IMR-90 (cell line): ENCODE data around the gene NRCAM. TPM values are rescaled to one million over a fixed set of nuclear protein-coding genes. Genes with fewer than 3 reads are reported as not detected.

Experiments used
- ATAC-seq: fragments of 200-7000 bp; cut with Tn5 transposase; 2 replicates; pipeline ENCODE4 v1.9.1; 2020; ENCODE audit warnings: low read depth, mild to moderate bottlenecking, moderate library complexity
- BruUV-seq: library from RNA; stranded (reverse); fragments of 400-500 nt; replicated peaks from 2 replicates; lab custom pipeline; 2021; lab: Mats Ljungman, UMichigan
- CTCF ChIA-PET: fragments of 300-600 bp; formaldehyde crosslinking; extraction: SDS; loops from one replicate; lab custom pipeline; 2021; ENCODE audit warnings: antibody characterized with exemption; lab: Yijun Ruan, JAX
- POLR2A ChIA-PET: fragments of 300-600 bp; sonication (Branson Sonifier 250); formaldehyde crosslinking; loops from one replicate; lab custom pipeline; 2022; ENCODE audit warnings: antibody characterized with exemption; ENCODE audit not compliant: unreplicated experiment; lab: Charles Lee
- DNase-seq: peaks from one replicate; pipeline ENCODE4 v3.0.0; 2013
- H2AFZ ChIP-seq: replicated peaks from 2 replicates; pipeline ENCODE3; 2013; ENCODE audit warnings: low read length, mild to moderate bottlenecking; ENCODE audit not compliant: poor library complexity
- H2AK5ac ChIP-seq: 2 replicates; pipeline ENCODE4 v1.6.1; 2013; ENCODE audit warnings: low read depth, low read length, inconsistent platforms
- H2AK9ac ChIP-seq: replicated peaks from 2 replicates; pipeline ENCODE3; 2013; ENCODE audit warnings: mild to moderate bottlenecking, low read depth, low read length, moderate library complexity; ENCODE audit not compliant: poor library complexity
- H2BK120ac ChIP-seq: 2 replicates; pipeline ENCODE4 v1.6.1; 2013; ENCODE audit warnings: low read depth, low read length, inconsistent platforms
- H2BK15ac ChIP-seq: 3 replicates; pipeline ENCODE4 v1.6.1; 2013; ENCODE audit warnings: low read depth, low read length, inconsistent platforms
- H2BK20ac ChIP-seq: 2 replicates; pipeline ENCODE4 v1.6.1; 2013; ENCODE audit warnings: low read depth, mild to moderate bottlenecking, inconsistent platforms, low read length, moderate library complexity
- H2BK5ac ChIP-seq: 2 replicates; pipeline ENCODE4 v1.6.1; 2013; ENCODE audit warnings: mild to moderate bottlenecking, low read depth, low read length, inconsistent platforms; ENCODE audit not compliant: poor library complexity, severe bottlenecking
- H3K14ac ChIP-seq: replicated peaks from 2 replicates; pipeline ENCODE4 v1.6.1; 2013; ENCODE audit warnings: low read depth, low read length, inconsistent platforms
- H3K18ac ChIP-seq: 2 replicates; pipeline ENCODE4 v1.6.1; 2013; ENCODE audit warnings: low read depth, low read length, control low read depth
- H3K23ac ChIP-seq: 2 replicates; pipeline ENCODE4 v1.6.1; 2013; ENCODE audit warnings: low read depth, low read length, inconsistent platforms
- H3K27ac ChIP-seq: 2 replicates; pipeline ENCODE4 v1.5.1; 2013; ENCODE audit warnings: mild to moderate bottlenecking, control low read depth, low read length; ENCODE audit not compliant: insufficient read depth
- H3K27me3 ChIP-seq: 2 replicates; pipeline ENCODE4 v1.6.1; 2013; ENCODE audit warnings: low read length; ENCODE audit not compliant: control insufficient read depth, insufficient read depth
- H3K36me3 ChIP-seq: 2 replicates; pipeline ENCODE4 v1.6.1; 2013; ENCODE audit warnings: low read length, mixed read lengths; ENCODE audit not compliant: control insufficient read depth, insufficient read depth
- H3K4ac ChIP-seq: 2 replicates; pipeline ENCODE4 v1.6.1; 2013; ENCODE audit warnings: low read depth, low read length, inconsistent platforms
- H3K4me1 ChIP-seq: 2 replicates; pipeline ENCODE4 v1.6.1; 2013; ENCODE audit warnings: low read length, mixed read lengths; ENCODE audit not compliant: control insufficient read depth, insufficient read depth
- H3K4me2 ChIP-seq: 2 replicates; pipeline ENCODE4 v1.6.1; 2013; ENCODE audit warnings: low read depth, mild to moderate bottlenecking, control low read depth, low read length, moderate library complexity
- H3K4me3 ChIP-seq: 2 replicates; pipeline ENCODE4 v1.5.1; 2013; ENCODE audit warnings: low read depth, mild to moderate bottlenecking, control low read depth, low read length, moderate library complexity; ENCODE audit not compliant: insufficient read depth
- H3K56ac ChIP-seq: 2 replicates; pipeline ENCODE4 v1.6.1; 2013; ENCODE audit warnings: low read length, inconsistent platforms; ENCODE audit not compliant: insufficient read depth; ENCODE audit errors: extremely low read depth
- H3K79me1 ChIP-seq, 2 experiments: 2 replicates each; pipeline ENCODE4 v1.6.1; 2013; ENCODE audit warnings: low read length in 2 of 2, inconsistent platforms in 1 of 2, low read depth in 1 of 2
- H3K9ac ChIP-seq: 2 replicates; pipeline ENCODE4 v1.6.1; 2013; ENCODE audit warnings: low read depth, low read length, control low read depth
- H3K9me1 ChIP-seq: 2 replicates; pipeline ENCODE4 v1.6.1; 2013; ENCODE audit warnings: low read length, inconsistent platforms; ENCODE audit not compliant: insufficient read depth
- H3K9me3 ChIP-seq: 2 replicates; pipeline ENCODE4 v1.6.1; 2013; ENCODE audit warnings: low read length; ENCODE audit not compliant: control insufficient read depth, insufficient read depth
- H4K20me1 ChIP-seq: 2 replicates; pipeline ENCODE4 v1.6.1; 2013; ENCODE audit warnings: low read length, inconsistent platforms; ENCODE audit not compliant: insufficient read depth
- H4K5ac ChIP-seq: 2 replicates; pipeline ENCODE4 v1.6.1; 2013; ENCODE audit warnings: mild to moderate bottlenecking, low read depth, low read length, control low read depth
- H4K8ac ChIP-seq, 2 experiments: 2 replicates each; pipeline ENCODE4 v1.6.1; 2013; ENCODE audit warnings: low read depth in 2 of 2, low read length in 2 of 2, control low read depth in 1 of 2, inconsistent platforms in 1 of 2
- H4K91ac ChIP-seq: 2 replicates; pipeline ENCODE4 v1.6.1; 2013; ENCODE audit warnings: low read depth, low read length, inconsistent platforms; ENCODE audit not compliant: insufficient read depth
- CEBPB ChIP-seq: IDR thresholded peaks from 2 replicates; pipeline ENCODE4 v1.6.1; 2012; ENCODE audit warnings: low read depth, low read length, improper control_type of control experiment
- FOS ChIP-seq: fragments of 150-350 bp; IDR thresholded peaks from 2 replicates; pipeline ENCODE4 v1.6.1; 2016; ENCODE audit warnings: low read depth, low read length
- MAFK ChIP-seq: IDR thresholded peaks from 2 replicates; pipeline ENCODE4 v1.6.1; 2012; ENCODE audit warnings: low read depth, low read length, improper control_type of control experiment
- MXI1 ChIP-seq: IDR thresholded peaks from 2 replicates; pipeline ENCODE4 v1.6.1; 2012; ENCODE audit warnings: low read depth, mild to moderate bottlenecking, low read length, moderate library complexity, borderline replicate concordance
- RCOR1 ChIP-seq: IDR thresholded peaks from 2 replicates; pipeline ENCODE4 v1.6.1; 2012; ENCODE audit warnings: mild to moderate bottlenecking, low read length, improper control_type of control experiment; ENCODE audit not compliant: insufficient replicate concordance
- WGBS, 2 experiments: methylation state at CpG; one replicate each; pipeline versions ENCODE4 v1.1.5 to v1.1.7; 2013; ENCODE audit warnings: missing lambda C conversion rate in 2 of 2; ENCODE audit not compliant: insufficient read length in 1 of 2; ENCODE audit errors: extremely low coverage in 2 of 2; 5-methylcytosine and 5-hydroxymethylcytosine counted together
- dilution Hi-C: fragments of 300-500 bp; cut with HindIII; formaldehyde crosslinking; loops from one replicate; pipeline ENCODE4 v1.14.3; 2018; ENCODE audit warnings: low sequenced_read_pairs; ENCODE audit not compliant: unreplicated experiment
- in situ Hi-C: fragments of 300-500 bp; cut with MboI; formaldehyde crosslinking; loops from 3 replicates; pipeline ENCODE4 v1.14.3; 2019; ENCODE audit warnings: low sequenced_read_pairs, inconsistent platforms, mixed read lengths
- intact Hi-C: fragments of 100-400 bp; cut with micrococcal nuclease; formaldehyde crosslinking; loops from 2 replicates; pipeline ENCODE4 v1.10.0; 2022
- polyA plus RNA-seq, 3 experiments: library from polyadenylated mRNA; depleted of rRNA; stranded (reverse); fragments of >200 nt; gene quantifications; 2 replicates each; pipeline ENCODE4 v1.2.3, GENCODE V29; 2012; ENCODE audit warnings: low replicate concordance in 1 of 3
- total RNA-seq: library from RNA; depleted of rRNA; stranded (reverse); fragments of >200 nt; gene quantifications from 2 replicates; pipeline ENCODE4 v1.2.3, GENCODE V29; 2012

The NRCAM gene
- total and polyA plus RNA-seq, 2 of the 4 experiments (the other 2 are of a cell fraction) = 0.46 to 1.1 TPM

- no peaks in the 10 kb centered on the region for H3K9me1 ChIP-seq
- no peaks in the 10 kb centered on the region for H3K4me1 ChIP-seq
- no peak overlapping the region for H2BK120ac ChIP-seq
- H4K8ac ChIP-seq = no peak overlapping the region
- H3K23ac ChIP-seq = no peak overlapping the region
- no peak overlapping the region for H4K91ac ChIP-seq
- no peak overlapping the region for H2BK20ac ChIP-seq
- dilution Hi-C loops (no loop called here), in situ Hi-C loops (no loop called here), intact Hi-C loops (no loop called here)
- BruUV-seq = no TSS peak
- no peak overlapping the region for H2AK9ac ChIP-seq
- no peaks in the 10 kb centered on the region for H3K36me3 ChIP-seq
- no peak overlapping the region for H2AK5ac ChIP-seq
- DNase-seq (no peak), ATAC-seq (no peak)
- H3K4me3 ChIP-seq = no peak overlapping the region
- no peak overlapping the region for H2BK5ac ChIP-seq
- H3K4ac ChIP-seq = no peak overlapping the region
- H3K4me2 ChIP-seq = no peak overlapping the region
- H4K20me1 ChIP-seq = no peaks in the 10 kb centered on the region
- no peak overlapping the region for H3K56ac ChIP-seq
- ChIA-PET CTCF (no interaction called here), POLR2A (no interaction called here)
- H3K18ac ChIP-seq = no peak overlapping the region
- no peaks in the 10 kb centered on the region for H3K9me3 ChIP-seq
- no peak overlapping the region for H4K5ac ChIP-seq
- H3K27me3 ChIP-seq = no peaks in the 10 kb centered on the region
- no CpG with 5 or more reads among the region's 6 CpGs for WGBS, 2 experiments
- no peak overlapping the region for H2BK15ac ChIP-seq
- no peak overlapping the region for H3K14ac ChIP-seq
- no peak for TF ChIP-seq RCOR1
- TF ChIP-seq CEBPB = no peak
- no peak for TF ChIP-seq MXI1
- no peak for TF ChIP-seq FOS
- no peak for TF ChIP-seq MAFK
- H3K79me1 ChIP-seq = no peaks in the 10 kb centered on the region
- H2AFZ ChIP-seq = no peak overlapping the region
- no peak overlapping the region for H3K9ac ChIP-seq
- H3K27ac ChIP-seq = no peak overlapping the region
Measured at GRCh38 chr7:108330227-108330626, 126.0 kb downstream of the NRCAM start.
